ENCODE data around the gene SNX11. TPM values are rescaled to one million over a fixed set of nuclear protein-coding genes. Genes with fewer than 3 reads are reported as not detected.

Gene SNX11
- total RNA-seq, 1 experiment from 2014 or later: 17.4 TPM

GRCh38 chr17:48131216-48131824, 23.8 kb downstream of the SNX11 start:
- peak; percentile 67 for DNase-seq (ENCODE audit: low spot score)

- DNase-seq (ENCODE audit: low spot score): no peak
These were observed 24.8 kb downstream of the SNX11 start for GRCh38 chr17:48132385-48132784.

GRCh38 chr17:48134912-48135480, 27.4 kb downstream of the SNX11 start:
- no peak for DNase-seq (ENCODE audit: low spot score)

DNA sequence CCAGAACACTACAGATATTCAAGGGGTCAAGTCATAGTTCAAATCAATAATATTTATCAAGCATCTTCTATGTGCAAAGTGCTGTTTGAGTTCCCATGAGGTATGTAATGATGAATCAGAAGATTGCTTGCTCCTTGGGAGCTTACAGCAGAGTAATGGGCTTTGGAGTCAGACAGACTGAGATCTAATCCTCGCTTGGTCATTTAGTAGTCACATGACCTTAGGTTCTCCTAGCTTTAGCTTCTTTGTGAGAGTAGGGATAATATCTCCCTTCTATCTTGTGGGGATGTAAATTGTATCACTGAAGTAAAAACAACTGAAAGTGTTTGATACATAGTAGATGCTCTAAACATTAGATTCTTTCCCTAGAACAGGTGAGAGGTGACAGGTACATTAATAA, 30.1 kb downstream of the SNX11 start:
- no peak for DNase-seq (ENCODE audit: low spot score)

GRCh38 chr17:48139944-48140343, 32.4 kb downstream of the SNX11 start:
- no peak for DNase-seq (ENCODE audit: low spot score)

GRCh38 chr17:48143629-48144028, 36.1 kb downstream of the SNX11 start:
- DNase-seq (ENCODE audit: low spot score): no peak

- no peak for DNase-seq (ENCODE audit: low spot score)
These were observed 36.7 kb downstream of the SNX11 start for GRCh38 chr17:48144231-48144630.

DNA sequence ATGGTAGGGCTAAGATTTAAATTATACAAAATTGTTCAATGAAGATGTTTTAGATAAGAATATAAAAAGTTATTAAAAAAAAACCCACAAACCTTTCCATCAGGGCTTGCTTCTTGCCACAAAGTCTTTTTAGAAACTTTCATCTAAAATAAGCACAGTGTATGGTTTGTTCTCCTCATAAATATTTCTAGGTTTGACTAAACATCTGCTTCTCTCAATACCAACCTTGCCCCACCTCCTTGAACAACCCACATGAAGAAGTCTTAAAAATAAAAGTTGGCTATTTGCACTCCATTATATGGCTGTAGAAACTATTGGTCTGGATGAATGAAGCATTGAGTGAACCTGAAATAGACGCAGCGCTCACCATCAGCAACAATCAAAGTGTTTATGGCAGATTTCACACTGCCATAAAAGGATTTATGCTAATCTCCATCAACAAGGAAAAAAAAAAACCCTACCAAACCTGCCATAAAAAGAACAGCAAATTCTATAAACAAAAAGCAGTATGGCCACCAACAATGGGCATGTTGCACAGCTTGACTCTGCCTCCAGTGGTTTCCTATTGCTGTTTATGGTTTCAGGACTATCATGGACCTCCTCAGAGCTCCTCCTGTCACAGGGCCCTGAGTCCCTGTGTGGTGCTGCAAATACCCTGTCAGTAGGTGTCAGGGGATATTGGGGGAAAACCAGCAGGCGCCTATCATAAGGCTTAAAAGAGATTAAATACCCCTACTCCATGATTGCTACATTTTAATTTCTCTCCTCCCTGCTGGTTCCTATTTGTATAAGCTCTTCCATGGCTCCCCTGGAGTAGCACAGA, 37.6 kb downstream of the SNX11 start:
- DNase-seq (ENCODE audit: low spot score): no peak

DNA sequence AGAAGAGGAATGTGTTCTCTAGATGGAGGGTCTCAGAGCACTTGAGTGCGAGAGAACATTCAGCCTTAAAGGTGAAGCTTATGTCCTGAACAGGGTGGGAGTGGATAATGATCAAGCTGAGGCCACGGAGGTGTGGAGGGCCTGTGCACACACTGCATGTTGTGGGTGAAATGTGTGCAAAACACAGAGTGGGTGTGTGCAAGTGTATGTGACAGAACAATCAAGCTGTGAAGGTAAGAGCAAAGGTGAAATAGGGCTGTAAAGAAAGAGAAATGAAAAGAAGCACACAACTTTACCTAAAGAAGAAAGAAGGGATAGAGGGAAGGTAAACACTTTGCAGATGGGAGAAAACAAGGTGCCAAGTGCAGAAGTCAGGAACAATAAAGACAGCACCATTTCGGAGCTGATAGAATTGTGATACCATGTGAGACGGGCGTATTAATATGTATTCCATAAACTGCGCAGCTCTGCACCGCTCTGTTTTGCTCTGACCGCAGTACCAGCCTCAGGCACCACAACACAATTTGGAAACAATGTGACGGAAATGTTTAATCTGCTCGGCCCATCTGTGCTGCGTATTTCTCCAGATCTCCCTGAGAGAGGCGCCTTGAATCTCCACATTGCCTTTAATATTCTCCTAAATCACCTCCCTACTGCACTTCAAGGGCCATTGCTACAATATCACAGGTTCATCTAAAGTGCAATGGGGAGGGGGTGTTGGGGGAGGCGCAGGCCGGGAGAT, 40.6 kb downstream of the SNX11 start:
- no peak for DNase-seq (ENCODE audit: low spot score)

DNA sequence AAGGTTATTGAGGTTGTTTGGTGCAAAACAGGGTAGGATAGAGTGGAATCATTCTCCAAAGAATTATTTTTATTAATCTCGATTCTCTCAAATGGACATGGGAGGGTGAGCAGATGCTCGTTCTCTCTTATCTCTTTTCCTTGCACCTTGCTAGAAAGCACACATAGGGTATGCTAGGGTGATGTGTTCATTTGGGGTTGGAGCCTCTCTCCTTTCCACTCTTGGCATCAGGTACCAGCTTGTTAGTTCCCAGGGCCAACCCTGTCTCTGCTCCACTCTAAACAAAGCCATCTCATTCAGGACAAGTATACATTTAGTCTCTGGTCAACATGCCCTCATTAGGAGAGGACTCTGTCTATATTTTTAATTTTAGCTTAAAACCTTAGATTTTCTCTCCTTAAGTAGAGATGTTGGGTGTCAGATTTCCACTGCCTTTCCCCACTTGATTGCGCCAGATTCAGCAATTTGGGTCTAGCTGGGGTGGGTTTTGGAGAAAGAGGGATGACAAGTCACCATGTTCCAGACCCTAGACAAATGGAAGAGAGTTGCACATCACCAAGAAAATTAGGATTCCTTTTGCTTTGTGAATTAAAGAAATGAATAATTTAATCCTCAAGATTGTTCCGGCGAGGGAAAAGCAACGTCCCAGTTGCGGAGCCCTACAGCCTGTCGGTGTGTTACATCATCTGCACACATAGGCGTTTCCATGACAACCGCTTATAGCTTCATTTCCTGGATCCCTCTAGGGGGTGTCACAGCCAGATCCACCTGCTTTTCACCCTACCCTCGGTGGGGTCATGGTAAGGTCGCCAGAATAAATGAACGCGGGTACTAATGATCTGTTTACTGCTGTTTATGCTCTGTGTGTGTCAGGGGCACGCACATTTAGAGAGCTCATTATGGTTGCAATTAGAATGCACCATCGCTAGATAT, 41.6 kb downstream of the SNX11 start:
- DNase-seq (ENCODE audit: low spot score): peak; percentile 56

GRCh38 chr17:48149787-48150463, 42.4 kb downstream of the SNX11 start:
- DNase-seq (ENCODE audit: low spot score): no peak

- DNase-seq (ENCODE audit: low spot score): no peak
These were observed 43.0 kb downstream of the SNX11 start for GRCh38 chr17:48150597-48151001.

- no peak for DNase-seq (ENCODE audit: low spot score)
These were observed 43.7 kb downstream of the SNX11 start for GRCh38 chr17:48151220-48151619.

GRCh38 chr17:48152289-48152688, 44.7 kb downstream of the SNX11 start:
- DNase-seq (ENCODE audit: low spot score): no peak

DNA sequence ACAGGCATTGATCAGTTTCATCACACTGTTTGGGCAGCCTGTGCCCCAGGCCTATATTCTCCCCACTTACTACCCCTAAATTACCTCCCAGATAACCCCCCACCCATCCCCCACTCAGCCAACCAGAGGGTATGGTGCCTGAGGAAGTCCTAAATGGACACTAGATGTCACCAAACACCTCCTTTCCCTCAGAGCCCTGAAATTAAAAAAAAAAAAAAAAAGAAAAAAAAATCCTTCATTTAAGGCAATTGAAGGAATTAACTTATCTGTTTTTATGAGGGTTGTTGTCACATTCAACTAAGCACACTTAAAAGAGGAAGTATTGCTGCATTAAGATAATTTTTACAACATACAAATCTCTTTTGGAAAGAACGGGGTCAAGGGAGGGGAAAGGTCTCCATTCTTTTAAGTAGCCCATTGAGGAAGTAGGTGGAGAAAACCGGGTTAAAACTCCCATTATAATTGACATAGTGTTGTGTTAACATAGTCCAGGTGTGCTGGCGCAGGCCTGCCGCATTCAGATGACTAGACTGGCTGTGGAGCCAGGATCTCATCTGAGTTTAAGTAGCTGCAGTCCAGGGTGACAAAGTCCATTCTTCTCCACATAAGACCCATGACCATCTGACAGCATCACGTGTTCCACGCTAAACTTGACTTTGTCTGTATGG, 46.3 kb downstream of the SNX11 start:
- DNase-seq (ENCODE audit: low spot score): peak; percentile 66

GRCh38 chr17:48155889-48156611, 48.5 kb downstream of the SNX11 start:
- DNase-seq (ENCODE audit: low spot score): no peak

GRCh38 chr17:48159232-48159631, 51.7 kb downstream of the SNX11 start:
- no peak for DNase-seq (ENCODE audit: low spot score)

DNA sequence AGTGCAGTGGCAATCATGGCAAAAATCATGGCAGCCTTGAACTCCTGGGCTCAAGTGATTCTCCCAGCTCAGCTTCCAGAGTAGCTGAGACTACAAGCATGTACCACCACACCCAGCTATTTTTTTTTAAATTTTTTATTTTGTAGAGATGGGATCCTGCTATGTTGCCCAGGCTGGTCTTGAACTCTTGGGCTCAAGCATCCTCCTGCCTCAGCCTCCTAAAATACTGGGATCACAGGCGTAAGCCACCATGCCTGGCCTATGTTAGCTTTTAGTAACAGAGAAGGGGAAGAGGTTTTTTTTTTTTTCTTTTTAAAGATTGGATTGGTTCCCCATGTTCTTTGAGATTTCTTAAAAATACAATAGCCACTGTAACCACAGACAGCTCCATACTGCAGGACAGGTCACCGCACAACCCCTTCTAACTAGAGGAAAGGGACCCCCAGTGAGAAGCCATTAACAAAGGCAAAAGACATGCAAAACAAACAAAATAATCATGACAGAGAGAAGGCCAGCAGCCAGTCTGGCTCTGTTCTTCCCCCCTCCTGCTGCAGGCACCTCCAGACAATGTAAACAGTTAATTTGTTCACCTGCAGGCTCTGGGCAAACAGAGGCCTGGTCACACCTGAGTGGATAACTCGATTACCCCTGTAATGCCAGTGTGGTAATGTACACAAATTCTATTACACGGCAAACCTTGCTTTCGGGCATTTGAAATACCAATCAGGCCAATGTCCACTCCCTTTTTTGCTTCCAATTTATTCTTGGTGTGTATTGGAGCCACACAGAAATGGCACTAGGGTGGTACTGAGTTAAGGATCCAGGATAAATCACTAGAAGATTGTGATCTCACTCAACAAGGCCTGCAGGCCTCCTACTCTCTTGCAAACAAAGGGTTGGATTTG, 52.9 kb downstream of the SNX11 start:
- no peak for DNase-seq (ENCODE audit: low spot score)
